Bronchial epithelial cell (primary cell): ENCODE data around the gene VGLL2. TPM values are rescaled to one million over a fixed set of nuclear protein-coding genes. Genes with fewer than 3 reads are reported as not detected.
"Not testable (repeated sequence)": the region's sequence is repeated elsewhere in the genome, so short reads cannot be mapped to it uniquely, and the experiment has no call there.

Experiments used
- DNase-seq: peaks from one replicate; pipeline ENCODE4 v3.0.0-alpha.2; 2010; ENCODE audit warnings: low read depth
- FAIRE-seq: peaks from 2 replicates; lab custom pipeline; 2011; peaks lifted over from hg19 to GRCh38; lab: Jason Lieb, UNC
- H3K27me3 ChIP-seq: 2 replicates; pipeline ENCODE4 v1.5.1; 2011; ENCODE audit warnings: low read length; ENCODE audit not compliant: control insufficient read depth, insufficient read depth
- H3K36me3 ChIP-seq: 2 replicates; pipeline ENCODE4 v1.5.1; 2011; ENCODE audit warnings: low read length; ENCODE audit not compliant: control insufficient read depth, insufficient read depth
- H3K4me3 ChIP-seq: 2 replicates; pipeline ENCODE4 v1.5.1; 2011; ENCODE audit warnings: mild to moderate bottlenecking, low read depth, low read length, control low read depth
- total RNA-seq: library from RNA; depleted of rRNA; stranded (reverse); fragments of >200 nt; gene quantifications from 2 replicates; pipeline ENCODE4 v1.2.1, GENCODE V29; 2014
- TF ChIP-seq, protein P1 (sequence below): IDR thresholded peaks from 2 replicates; pipeline ENCODE4 v1.5.1; 2011; ENCODE audit warnings: mild to moderate bottlenecking, moderate library complexity, low read length, control low read depth, inconsistent platforms; ENCODE audit not compliant: insufficient read depth, severe bottlenecking

The VGLL2 gene
- total RNA-seq, 1 donor from 2014 or later = not detected

DNA sequence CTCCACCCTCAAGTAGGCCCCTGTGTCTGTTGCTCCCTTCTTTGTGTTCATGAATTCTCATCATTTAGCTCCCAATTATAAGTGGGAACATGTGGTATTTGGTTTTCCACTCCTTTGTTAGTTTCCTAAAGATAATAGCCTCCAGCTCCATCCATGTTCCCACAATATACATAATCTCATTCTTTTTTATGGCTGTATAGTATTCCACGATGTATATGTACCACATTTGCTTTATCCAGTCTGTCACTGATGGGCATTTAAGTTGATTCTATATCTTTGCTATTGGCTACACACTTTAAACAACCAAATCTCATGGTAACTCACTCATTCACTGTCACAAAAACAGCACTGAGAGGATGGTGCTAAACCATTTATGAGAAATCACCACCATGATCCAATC lies 35.5 kb upstream of the VGLL2 start:
- H3K36me3 ChIP-seq = no peaks in the 10 kb centered on the region
- DNase-seq = no peak
- no peak for FAIRE-seq
- TF ChIP-seq, protein P1, sequence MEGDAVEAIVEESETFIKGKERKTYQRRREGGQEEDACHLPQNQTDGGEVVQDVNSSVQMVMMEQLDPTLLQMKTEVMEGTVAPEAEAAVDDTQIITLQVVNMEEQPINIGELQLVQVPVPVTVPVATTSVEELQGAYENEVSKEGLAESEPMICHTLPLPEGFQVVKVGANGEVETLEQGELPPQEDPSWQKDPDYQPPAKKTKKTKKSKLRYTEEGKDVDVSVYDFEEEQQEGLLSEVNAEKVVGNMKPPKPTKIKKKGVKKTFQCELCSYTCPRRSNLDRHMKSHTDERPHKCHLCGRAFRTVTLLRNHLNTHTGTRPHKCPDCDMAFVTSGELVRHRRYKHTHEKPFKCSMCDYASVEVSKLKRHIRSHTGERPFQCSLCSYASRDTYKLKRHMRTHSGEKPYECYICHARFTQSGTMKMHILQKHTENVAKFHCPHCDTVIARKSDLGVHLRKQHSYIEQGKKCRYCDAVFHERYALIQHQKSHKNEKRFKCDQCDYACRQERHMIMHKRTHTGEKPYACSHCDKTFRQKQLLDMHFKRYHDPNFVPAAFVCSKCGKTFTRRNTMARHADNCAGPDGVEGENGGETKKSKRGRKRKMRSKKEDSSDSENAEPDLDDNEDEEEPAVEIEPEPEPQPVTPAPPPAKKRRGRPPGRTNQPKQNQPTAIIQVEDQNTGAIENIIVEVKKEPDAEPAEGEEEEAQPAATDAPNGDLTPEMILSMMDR = no peak
- no peak overlapping the region for H3K4me3 ChIP-seq
- no peaks in the 10 kb centered on the region for H3K27me3 ChIP-seq

GRCh38 chr6:117231466-117231865 lies 33.9 kb upstream of the VGLL2 start:
- TF ChIP-seq, protein P1 = no peak
- Histone ChIP-seq H3K4me3 (no peak overlapping the region), H3K36me3 (no peaks in the 10 kb centered on the region), H3K27me3 (no peaks in the 10 kb centered on the region)
- DNase-seq = no peak
- peak; percentile 43 for FAIRE-seq

GRCh38 chr6:117232196-117232595 lies 33.2 kb upstream of the VGLL2 start:
- no peak for FAIRE-seq
- Histone ChIP-seq H3K27me3 (no peaks in the 10 kb centered on the region), H3K36me3 (no peaks in the 10 kb centered on the region), H3K4me3 (no peak overlapping the region)
- TF ChIP-seq, protein P1 = no peak
- DNase-seq = no peak

GRCh38 chr6:117233145-117233544 lies 32.2 kb upstream of the VGLL2 start:
- TF ChIP-seq, protein P1 = no peak
- FAIRE-seq = no peak
- Histone ChIP-seq H3K27me3 (no peaks in the 10 kb centered on the region), H3K4me3 (no peak overlapping the region), H3K36me3 (no peaks in the 10 kb centered on the region)
- DNase-seq = no peak

DNA sequence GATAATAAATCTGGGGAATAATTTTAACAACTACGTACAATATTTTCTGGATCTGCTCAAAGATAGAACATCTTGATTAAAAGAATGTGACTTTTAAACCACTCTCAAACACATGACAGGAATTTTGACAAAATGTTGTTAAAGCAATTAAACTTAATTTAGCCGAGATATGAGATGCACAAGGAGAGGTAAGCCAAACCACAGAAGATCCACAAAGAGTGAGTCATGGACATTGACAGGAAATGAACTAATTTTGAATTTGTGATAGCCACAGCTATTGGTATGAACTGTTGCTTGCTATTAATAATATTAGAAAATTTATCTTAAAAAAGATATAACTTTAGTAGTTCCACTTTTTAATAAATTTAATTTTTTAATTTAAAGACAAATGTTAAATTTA lies 27.8 kb upstream of the VGLL2 start:
- TF ChIP-seq, protein P1 = no peak
- DNase-seq (peak; percentile 68), FAIRE-seq (no peak)
- H3K4me3 ChIP-seq = no peak overlapping the region
- no peaks in the 10 kb centered on the region for H3K27me3 ChIP-seq
- no peaks in the 10 kb centered on the region for H3K36me3 ChIP-seq

- not testable (repeated sequence) for H3K27me3 ChIP-seq, H3K36me3 ChIP-seq, DNase-seq, FAIRE-seq, H3K4me3 ChIP-seq
Measured at GRCh38 chr6:117244571-117244970, 20.8 kb upstream of the VGLL2 start.

DNA sequence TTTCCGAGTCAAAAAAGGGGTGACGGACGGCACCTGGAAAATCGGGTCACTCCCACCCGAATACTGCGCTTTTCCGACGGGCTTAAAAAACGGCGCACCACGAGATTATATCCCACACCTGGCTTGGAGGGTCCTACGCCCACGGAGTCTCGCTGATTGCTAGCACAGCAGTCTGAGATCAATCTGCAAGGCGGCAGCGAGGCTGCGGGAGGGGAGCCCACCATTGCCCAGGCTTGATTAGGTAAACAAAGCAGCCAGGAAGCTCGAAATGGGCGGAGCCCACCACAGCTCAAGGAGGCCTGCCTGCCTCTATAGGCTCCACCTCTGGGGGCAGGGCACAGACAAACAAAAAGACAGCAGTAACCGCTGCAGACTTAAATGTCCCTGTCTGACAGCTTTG lies 20.4 kb upstream of the VGLL2 start:
- not testable (repeated sequence) for H3K27me3 ChIP-seq, FAIRE-seq, H3K36me3 ChIP-seq, DNase-seq, H3K4me3 ChIP-seq
